DMS153 treated with DMSO at 0.1 percent for 48 hours (cell line): Measurements from ENCODE around the gene COL26A1.
A peak's percentile ranks its signal among the peaks of the same experiment; 100 is the strongest.
"Not testable (repeated sequence)": the region's sequence is repeated elsewhere in the genome, so short reads cannot be mapped to it uniquely, and the experiment has no call there.

Experiments used
- DNase-seq: peaks from one replicate; lab custom pipeline; 2025; ENCODE audit not compliant: unreplicated experiment; lab: John Stamatoyannopoulos, UW

COL26A1 gene

GRCh38 chr7:101490439-101490838, 127.8 kb downstream of the COL26A1 start:
- not testable (repeated sequence) for DNase-seq

- DNase-seq: not testable (repeated sequence)
Observed at GRCh38 chr7:101491442-101491841, 128.8 kb downstream of the COL26A1 start.

GRCh38 chr7:101494602-101495329, 132.1 kb downstream of the COL26A1 start:
- no peak for DNase-seq

GRCh38 chr7:101496017-101496416, 133.3 kb downstream of the COL26A1 start:
- DNase-seq: no peak

GRCh38 chr7:101501351-101501750, 138.7 kb downstream of the COL26A1 start:
- no peak for DNase-seq

- DNase-seq: no peak
Observed at GRCh38 chr7:101502466-101503098, 139.9 kb downstream of the COL26A1 start.

GRCh38 chr7:101505510-101505909, 142.8 kb downstream of the COL26A1 start:
- DNase-seq: not testable (repeated sequence)

GRCh38 chr7:101506531-101506930, 143.9 kb downstream of the COL26A1 start:
- DNase-seq: no peak

GRCh38 chr7:101507327-101507726, 144.7 kb downstream of the COL26A1 start:
- DNase-seq: no peak

GRCh38 chr7:101507791-101508252, 145.1 kb downstream of the COL26A1 start:
- peak; percentile 18 for DNase-seq

GRCh38 chr7:101510297-101510696, 147.6 kb downstream of the COL26A1 start:
- DNase-seq: no peak

- DNase-seq: no peak
Observed at GRCh38 chr7:101511965-101512364, 149.3 kb downstream of the COL26A1 start.

GRCh38 chr7:101516851-101517250, 154.2 kb downstream of the COL26A1 start:
- DNase-seq: no peak

GRCh38 chr7:101517304-101517703, 154.6 kb downstream of the COL26A1 start:
- DNase-seq: no peak

- DNase-seq: no peak
Observed at GRCh38 chr7:101518336-101518735, 155.7 kb downstream of the COL26A1 start.

- DNase-seq: no peak
Observed at GRCh38 chr7:101519324-101520023, 156.8 kb downstream of the COL26A1 start.

- no peak for DNase-seq
Observed at GRCh38 chr7:101521430-101521925, 158.8 kb downstream of the COL26A1 start.

- no peak for DNase-seq
Observed at GRCh38 chr7:101522021-101522420, 159.3 kb downstream of the COL26A1 start.

- DNase-seq: no peak
Observed at GRCh38 chr7:101527844-101528667, 165.4 kb downstream of the COL26A1 start.

- no peak for DNase-seq
Observed at GRCh38 chr7:101529560-101529959, 166.9 kb downstream of the COL26A1 start.
